PC-9 (cell line): Measurements from ENCODE around the gene TMPRSS11B.

Experiments
- CTCF ChIP-seq: fragments of 200-600 bp; sonication (generic); conservative IDR thresholded peaks from 2 replicates; pipeline ENCODE4 v1.6.1; 2017; ENCODE audit warnings: mixed run types, antibody characterized with exemption, mild to moderate bottlenecking, moderate library complexity
- EZH2 ChIP-seq: fragments of 200-600 bp; sonication (generic); IDR thresholded peaks from 2 replicates; pipeline ENCODE4 v1.8.0; 2017; ENCODE audit warnings: antibody characterized with exemption, low read depth

- TF ChIP-seq EZH2 (no peak), CTCF (no peak)
These were observed 4.8 kb upstream of the TMPRSS11B start for GRCh38 chr4:68250151-68250930.
